Endothelial cell of umbilical vein (primary cell): Measurements from ENCODE around the gene ITGA11.

Experiments used
- FOS ChIP-seq: IDR thresholded peaks from 2 replicates; pipeline ENCODE4 v1.6.1; 2011; ENCODE audit warnings: mild to moderate bottlenecking, low read length, moderate library complexity, borderline replicate concordance; ENCODE audit not compliant: insufficient read depth
- POLR2AphosphoS5 ChIP-seq: IDR thresholded peaks from 2 replicates; pipeline ENCODE4 v1.6.1; 2012; ENCODE audit warnings: low read depth, mild to moderate bottlenecking, control low read depth, low read length, moderate library complexity; ENCODE audit not compliant: insufficient read depth
- TF ChIP-seq, protein P1 (sequence below), 2 donors: IDR thresholded peaks; 1 replicate in 1 of 2; 2 replicates in 1 of 2; pipeline ENCODE4 v1.5.1; 2011; ENCODE audit warnings: low read length in 2 of 2, mild to moderate bottlenecking in 2 of 2, moderate library complexity in 2 of 2, control low read depth in 1 of 2, inconsistent platforms in 1 of 2, low read depth in 1 of 2; ENCODE audit not compliant: insufficient read depth in 1 of 2; ENCODE audit errors: extremely low read depth in 1 of 2

- TF ChIP-seq, protein P1, sequence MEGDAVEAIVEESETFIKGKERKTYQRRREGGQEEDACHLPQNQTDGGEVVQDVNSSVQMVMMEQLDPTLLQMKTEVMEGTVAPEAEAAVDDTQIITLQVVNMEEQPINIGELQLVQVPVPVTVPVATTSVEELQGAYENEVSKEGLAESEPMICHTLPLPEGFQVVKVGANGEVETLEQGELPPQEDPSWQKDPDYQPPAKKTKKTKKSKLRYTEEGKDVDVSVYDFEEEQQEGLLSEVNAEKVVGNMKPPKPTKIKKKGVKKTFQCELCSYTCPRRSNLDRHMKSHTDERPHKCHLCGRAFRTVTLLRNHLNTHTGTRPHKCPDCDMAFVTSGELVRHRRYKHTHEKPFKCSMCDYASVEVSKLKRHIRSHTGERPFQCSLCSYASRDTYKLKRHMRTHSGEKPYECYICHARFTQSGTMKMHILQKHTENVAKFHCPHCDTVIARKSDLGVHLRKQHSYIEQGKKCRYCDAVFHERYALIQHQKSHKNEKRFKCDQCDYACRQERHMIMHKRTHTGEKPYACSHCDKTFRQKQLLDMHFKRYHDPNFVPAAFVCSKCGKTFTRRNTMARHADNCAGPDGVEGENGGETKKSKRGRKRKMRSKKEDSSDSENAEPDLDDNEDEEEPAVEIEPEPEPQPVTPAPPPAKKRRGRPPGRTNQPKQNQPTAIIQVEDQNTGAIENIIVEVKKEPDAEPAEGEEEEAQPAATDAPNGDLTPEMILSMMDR (IDR thresholded peaks at IDR 0.05; ENCODE audit: extremely low read depth in 1 of 2, insufficient read depth in 1 of 2, low read depth in 1 of 2, low read length in 2 of 2), result no peak
- no peak for TF ChIP-seq FOS
- TF ChIP-seq POLR2AphosphoS5, result no peak
Observed at GRCh38 chr15:68371851-68372250, 60.1 kb downstream of the ITGA11 start.
